ENCODE data around the gene NEXN. TPM values are rescaled to one million over a fixed set of nuclear protein-coding genes. Genes with fewer than 3 reads are reported as not detected.
A peak's percentile ranks its signal among the peaks of the same experiment; 100 is the strongest.

Gene NEXN
- total and polyA plus RNA-seq, 7 donors = 31.6 to 541 (median 321) TPM

- ATAC-seq = no peak
- DNase-seq = no peak
- WGBS, 3 donors = 34 to 37% (median 34%) methylated on average over 2 of the region's 2 CpGs
- H3K36me3 ChIP-seq (ENCODE audit: insufficient read depth in 1 of 2, low read depth in 1 of 2) = peaks cover 0 to 8% of the 10 kb centered on the region in 2 donors
- intact Hi-C loops (cut with DNase I) = loop anchor here in 1 of 2 donors (5.0 kb wide), 1 partner anchor 136 kb away; no protein-coding TSS in a partner anchor
- peak overlapping the region; percentile 96 for H3K27ac ChIP-seq
- no peaks in the 10 kb centered on the region for H3K27me3 ChIP-seq (ENCODE audit: insufficient read depth in 3 of 3, low read length in 2 of 3)
- peaks cover 50% of the 10 kb centered on the region for H3K4me1 ChIP-seq
- peak overlapping the region; percentile 83 for H3K4me3 ChIP-seq
- no peaks in the 10 kb centered on the region for H3K9me3 ChIP-seq
- TF ChIP-seq CTCF (IDR thresholded peaks at IDR 0.05) = no peak
Observed at GRCh38 chr1:77975907-77976306, 87.5 kb downstream of the NEXN start.

GRCh38 chr1:77976433-77977076 is 88.1 kb downstream of the NEXN start:
- Histone ChIP-seq H3K36me3 (ENCODE audit: insufficient read depth in 1 of 2, low read depth in 1 of 2) (peaks cover 0 to 3% of the 10 kb centered on the region in 2 donors), H3K27ac (peak overlapping the region; percentile 96), H3K27me3 (ENCODE audit: insufficient read depth in 3 of 3, low read length in 2 of 3) (no peaks in the 10 kb centered on the region), H3K4me1 (peaks cover 45% of the 10 kb centered on the region), H3K4me3 (peak overlapping the region; percentile 83), H3K9me3 (no peaks in the 10 kb centered on the region)
- ATAC-seq = no peak
- intact Hi-C loops (cut with DNase I) = loop anchor here in 1 of 2 donors (5.0 kb wide), 1 partner anchor 136 kb away; no protein-coding TSS in a partner anchor
- 69 to 75% (median 71%) methylated on average over 13 of the region's 13 CpGs for WGBS, 3 donors
- TF ChIP-seq CTCF (IDR thresholded peaks at IDR 0.05) = no peak
- DNase-seq = no peak

GRCh38 chr1:77977989-77978292 is 89.5 kb downstream of the NEXN start:
- H3K9me3 ChIP-seq = no peaks in the 10 kb centered on the region
- ATAC-seq = no peak
- peak overlapping the region; percentile 96 for H3K27ac ChIP-seq
- no peak for DNase-seq
- TF ChIP-seq CTCF (IDR thresholded peaks at IDR 0.05) = no peak
- intact Hi-C loops (cut with DNase I) = loop anchor here (2.0 to 5.0 kb wide), 3 partner anchors 69 to 137 kb away; no protein-coding TSS in a partner anchor
- WGBS, 3 donors = 0 to 1% (median 1%) methylated on average over 5 of the region's 5 CpGs
- peak overlapping the region; percentile 83 for H3K4me3 ChIP-seq
- no peaks in the 10 kb centered on the region for H3K27me3 ChIP-seq (ENCODE audit: insufficient read depth in 3 of 3, low read length in 2 of 3)
- H3K36me3 ChIP-seq (ENCODE audit: insufficient read depth in 1 of 2, low read depth in 1 of 2) = peaks cover 0 to 2% of the 10 kb centered on the region in 2 donors
- peaks cover 42% of the 10 kb centered on the region for H3K4me1 ChIP-seq

GRCh38 chr1:77978293-77978968 is 90.0 kb downstream of the NEXN start:
- no peaks in the 10 kb centered on the region for H3K27me3 ChIP-seq (ENCODE audit: insufficient read depth in 3 of 3, low read length in 2 of 3)
- H3K27ac ChIP-seq = peak overlapping the region; percentile 96
- ATAC-seq (peak; percentile 60 to 72 (median 67)), DNase-seq (peak in 1 of 2 donors; percentile 58)
- peaks cover 42% of the 10 kb centered on the region for H3K4me1 ChIP-seq
- H3K4me3 ChIP-seq = peak overlapping the region; percentile 83
- no peaks in the 10 kb centered on the region for H3K9me3 ChIP-seq
- 0 to 1% (median 0%) methylated on average over 34 of the region's 34 CpGs for WGBS, 3 donors
- no peaks in the 10 kb centered on the region for H3K36me3 ChIP-seq (ENCODE audit: insufficient read depth in 1 of 2, low read depth in 1 of 2)
- no peak for TF ChIP-seq CTCF (IDR thresholded peaks at IDR 0.05)
- intact Hi-C loops (cut with DNase I) = loop anchor here (2.0 to 5.0 kb wide), 3 partner anchors 68 to 136 kb away; no protein-coding TSS in a partner anchor

Measured in psoas muscle (tissue), 8 donors.